ENCODE measurements around the gene LRRTM4. TPM values are rescaled to one million over a fixed set of nuclear protein-coding genes. Genes with fewer than 3 reads are reported as not detected.
"Not testable (repeated sequence)": the region's sequence is repeated elsewhere in the genome, so short reads cannot be mapped to it uniquely, and the experiment has no call there.

LRRTM4 gene
- total RNA-seq, 1 experiment from 2014 or later, result 0.23 TPM

GRCh38 chr2:77034445-77034844 lies 487.7 kb downstream of the LRRTM4 start:
- POLR2A ChIA-PET, result no interaction called here
- intact Hi-C loops (cut with micrococcal nuclease; ENCODE audit: unreplicated experiment), result no loop called here
- TF ChIP-seq CTCF (IDR thresholded peaks at IDR 0.05), result no peak
- no peak overlapping the region for H3K27ac ChIP-seq (ENCODE audit: low read length)
- DNase-seq (ENCODE audit: low read depth, low spot score), result no peak
- CTCF ChIA-PET, result no interaction called here
- H3K4me1 ChIP-seq (ENCODE audit: control insufficient read depth, insufficient read depth, low read length), result no peaks in the 10 kb centered on the region
- no peak for ATAC-seq
- BruUV-seq (replicated peaks), result no TSS peak
- no peak overlapping the region for H3K4me3 ChIP-seq (ENCODE audit: low read depth in 2 of 2, low read length in 2 of 2)
- in situ Hi-C loops (cut with HindIII; ENCODE audit: low pct_unique_long_range_greater_than_20kb, low sequenced_read_pairs), result no loop called here
- H3K27me3 ChIP-seq (ENCODE audit: control insufficient read depth, insufficient read depth, low read length), result no peaks in the 10 kb centered on the region
- no peaks in the 10 kb centered on the region for H3K9me3 ChIP-seq (ENCODE audit: control insufficient read depth, insufficient read depth, low read depth, low read length)
- H3K36me3 ChIP-seq (ENCODE audit: control insufficient read depth, insufficient read depth, low read length), result no peaks in the 10 kb centered on the region

- H3K27me3 ChIP-seq (ENCODE audit: control insufficient read depth, insufficient read depth, low read length); ATAC-seq; DNase-seq (ENCODE audit: low read depth, low spot score); POLR2A ChIA-PET; H3K4me1 ChIP-seq (ENCODE audit: control insufficient read depth, insufficient read depth, low read length); CTCF ChIA-PET; H3K36me3 ChIP-seq (ENCODE audit: control insufficient read depth, insufficient read depth, low read length); BruUV-seq (replicated peaks); intact Hi-C loops (cut with micrococcal nuclease; ENCODE audit: unreplicated experiment); H3K4me3 ChIP-seq (ENCODE audit: low read depth in 2 of 2, low read length in 2 of 2); H3K9me3 ChIP-seq (ENCODE audit: control insufficient read depth, insufficient read depth, low read depth, low read length); H3K27ac ChIP-seq (ENCODE audit: low read length); in situ Hi-C loops (cut with HindIII; ENCODE audit: low pct_unique_long_range_greater_than_20kb, low sequenced_read_pairs): not testable (repeated sequence)
Measured at GRCh38 chr2:77029237-77029636, 492.9 kb downstream of the LRRTM4 start.

- ChIA-PET CTCF (no interaction called here), POLR2A (no interaction called here)
- intact Hi-C loops (cut with micrococcal nuclease; ENCODE audit: unreplicated experiment) (no loop called here), in situ Hi-C loops (cut with HindIII; ENCODE audit: low pct_unique_long_range_greater_than_20kb, low sequenced_read_pairs) (no loop called here)
- H3K36me3 ChIP-seq (ENCODE audit: control insufficient read depth, insufficient read depth, low read length), result no peaks in the 10 kb centered on the region
- H3K9me3 ChIP-seq (ENCODE audit: control insufficient read depth, insufficient read depth, low read depth, low read length), result no peaks in the 10 kb centered on the region
- no peak for ATAC-seq
- H3K4me1 ChIP-seq (ENCODE audit: control insufficient read depth, insufficient read depth, low read length), result no peaks in the 10 kb centered on the region
- DNase-seq (ENCODE audit: low read depth, low spot score), result no peak
- BruUV-seq (replicated peaks), result no TSS peak
- no peaks in the 10 kb centered on the region for H3K27me3 ChIP-seq (ENCODE audit: control insufficient read depth, insufficient read depth, low read length)
- H3K27ac ChIP-seq (ENCODE audit: low read length), result no peak overlapping the region
- H3K4me3 ChIP-seq (ENCODE audit: low read depth in 2 of 2, low read length in 2 of 2), result no peak overlapping the region
- TF ChIP-seq REST (IDR thresholded peaks at IDR 0.05; ENCODE audit: insufficient read depth in 1 of 2, low read depth in 2 of 2, low read length in 1 of 2), result no peak
- TF ChIP-seq CTCF (IDR thresholded peaks at IDR 0.05), result no peak
- TF ChIP-seq TCF7L2 (IDR thresholded peaks at IDR 0.05; ENCODE audit: low read depth, low read length), result no peak
- no peak for TF ChIP-seq POLR2AphosphoS5 (IDR thresholded peaks at IDR 0.05; ENCODE audit: low read depth, low read length)
- no peak for TF ChIP-seq SIN3A (IDR thresholded peaks at IDR 0.05; ENCODE audit: borderline replicate concordance, insufficient read depth, low read depth, low read length)
Measured at GRCh38 chr2:77028032-77028600, 494.1 kb downstream of the LRRTM4 start.
